NCI-H2107 treated with DMSO at 0.1 percent for 48 hours (cell line): ENCODE results near the gene OR10J5.

ENCODE experiments used
- DNase-seq: peaks from one replicate; lab custom pipeline; 2025; ENCODE audit not compliant: unreplicated experiment; lab: John Stamatoyannopoulos, UW

Gene OR10J5

GRCh38 chr1:159492575-159493323 is 43.1 kb downstream of the OR10J5 start:
- DNase-seq, result no peak
